ENCODE results near the gene LCTL. TPM values are rescaled to one million over a fixed set of nuclear protein-coding genes. Genes with fewer than 3 reads are reported as not detected.

The LCTL gene
- polyA plus RNA-seq, 3 donors: not detected

- Histone ChIP-seq H3K36me3 (replicated peaks in 1 of 2; ENCODE audit: control insufficient read depth in 1 of 2, insufficient read depth in 2 of 2, low read length in 2 of 2) (no peaks in the 10 kb centered on the region), H3K4me1 (ENCODE audit: control insufficient read depth in 1 of 2, insufficient read depth in 2 of 2, low read length in 2 of 2) (peaks cover 0 to 9% of the 10 kb centered on the region in 2 donors), H3K9me3 (replicated peaks in 1 of 2; ENCODE audit: control insufficient read depth in 1 of 2, insufficient read depth in 1 of 2, low read length in 2 of 2) (peaks cover 0 to 3% of the 10 kb centered on the region in 2 donors), H4K20me1 (ENCODE audit: insufficient read depth, low read length) (no peaks in the 10 kb centered on the region), H3K27ac (ENCODE audit: low read depth in 1 of 2, low read length in 2 of 2) (no peak overlapping the region), H3K4me2 (replicated peaks; ENCODE audit: extremely low read depth, low read length, poor library complexity, severe bottlenecking) (no peak overlapping the region), H2AFZ (ENCODE audit: insufficient read depth, low read depth, low read length, poor library complexity, severe bottlenecking) (no peak overlapping the region), H3K4me3 (replicated peaks in 1 of 3; ENCODE audit: low read depth in 2 of 3, low read length in 3 of 3) (no peak overlapping the region), H3K79me2 (ENCODE audit: insufficient read depth, low read length) (no peaks in the 10 kb centered on the region), H3K27me3 (ENCODE audit: control insufficient read depth in 2 of 2, insufficient read depth in 2 of 2, low read length in 2 of 2) (no peaks in the 10 kb centered on the region), H3K9ac (ENCODE audit: insufficient read depth, low read length, poor library complexity, severe bottlenecking) (no peak overlapping the region)
- intact Hi-C loops (cut with micrococcal nuclease): no loop called here
- Mint-ChIP-seq H3K9me3 (peaks cover 3 to 13% (median 7%) of the 10 kb centered on the region in 7 donors), H3K27ac (peak overlapping the region in 1 of 7 donors; percentile 68), H3K27me3 (ENCODE audit: low read depth in 3 of 3) (peaks cover 5% of the 10 kb centered on the region in 3 donors), H3K36me3 (no peaks in the 10 kb centered on the region), H3K4me1 (peaks cover 8% of the 10 kb centered on the region), H3K4me3 (no peak overlapping the region)
- no peak for DNase-seq
- WGBS (ENCODE audit: insufficient coverage): 90% methylated on average over 14 of the region's 17 CpGs
- TF ChIP-seq, protein P1, sequence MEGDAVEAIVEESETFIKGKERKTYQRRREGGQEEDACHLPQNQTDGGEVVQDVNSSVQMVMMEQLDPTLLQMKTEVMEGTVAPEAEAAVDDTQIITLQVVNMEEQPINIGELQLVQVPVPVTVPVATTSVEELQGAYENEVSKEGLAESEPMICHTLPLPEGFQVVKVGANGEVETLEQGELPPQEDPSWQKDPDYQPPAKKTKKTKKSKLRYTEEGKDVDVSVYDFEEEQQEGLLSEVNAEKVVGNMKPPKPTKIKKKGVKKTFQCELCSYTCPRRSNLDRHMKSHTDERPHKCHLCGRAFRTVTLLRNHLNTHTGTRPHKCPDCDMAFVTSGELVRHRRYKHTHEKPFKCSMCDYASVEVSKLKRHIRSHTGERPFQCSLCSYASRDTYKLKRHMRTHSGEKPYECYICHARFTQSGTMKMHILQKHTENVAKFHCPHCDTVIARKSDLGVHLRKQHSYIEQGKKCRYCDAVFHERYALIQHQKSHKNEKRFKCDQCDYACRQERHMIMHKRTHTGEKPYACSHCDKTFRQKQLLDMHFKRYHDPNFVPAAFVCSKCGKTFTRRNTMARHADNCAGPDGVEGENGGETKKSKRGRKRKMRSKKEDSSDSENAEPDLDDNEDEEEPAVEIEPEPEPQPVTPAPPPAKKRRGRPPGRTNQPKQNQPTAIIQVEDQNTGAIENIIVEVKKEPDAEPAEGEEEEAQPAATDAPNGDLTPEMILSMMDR (IDR thresholded peaks at IDR 0.05): no peak
These were observed 20.6 kb upstream of the LCTL start for GRCh38 chr15:66586155-66586976.

DNA sequence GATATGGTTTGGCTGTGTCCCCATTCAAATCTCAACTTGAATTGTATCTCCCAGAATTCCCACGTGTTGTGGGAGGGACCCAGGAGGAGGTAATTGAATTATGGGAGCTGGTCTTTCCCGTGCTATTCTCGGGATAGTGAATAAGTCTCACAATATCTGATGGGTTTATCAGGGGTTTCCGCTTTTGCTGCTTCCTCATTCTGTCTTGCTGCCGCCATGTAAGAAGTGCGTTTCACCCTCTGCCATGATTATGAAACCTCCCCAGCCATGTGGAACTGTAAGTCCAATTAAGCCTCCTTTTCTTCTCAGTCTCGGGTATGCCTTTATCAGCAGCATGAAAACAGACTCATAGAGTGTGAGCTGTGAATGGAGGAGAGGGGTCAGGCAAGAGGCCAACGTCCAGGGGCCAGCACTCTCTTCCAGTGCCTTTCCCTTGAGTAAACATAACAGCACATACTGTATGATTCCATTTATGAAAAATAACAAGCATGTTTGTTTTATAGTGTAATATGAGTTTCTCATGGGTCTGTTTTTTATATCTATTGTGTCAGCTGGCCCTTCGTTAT, 16.3 kb upstream of the LCTL start:
- peaks cover 0 to 3% of the 10 kb centered on the region in 2 donors for H3K9me3 ChIP-seq (replicated peaks in 1 of 2; ENCODE audit: control insufficient read depth in 1 of 2, insufficient read depth in 1 of 2, low read length in 2 of 2)
- intact Hi-C loops (cut with micrococcal nuclease): no loop called here
- no peak overlapping the region for H3K4me3 Mint-ChIP-seq

More for the DNA sequence above, 16.3 kb upstream of the LCTL start:
- Histone ChIP-seq H3K4me3 (replicated peaks in 1 of 3; ENCODE audit: low read depth in 2 of 3, low read length in 3 of 3) (no peak overlapping the region), H3K36me3 (replicated peaks in 1 of 2; ENCODE audit: control insufficient read depth in 1 of 2, insufficient read depth in 2 of 2, low read length in 2 of 2) (no peaks in the 10 kb centered on the region), H3K27me3 (ENCODE audit: control insufficient read depth in 2 of 2, insufficient read depth in 2 of 2, low read length in 2 of 2) (no peaks in the 10 kb centered on the region), H2AFZ (ENCODE audit: insufficient read depth, low read depth, low read length, poor library complexity, severe bottlenecking) (peak overlapping the region; percentile 33), H3K4me1 (ENCODE audit: control insufficient read depth in 1 of 2, insufficient read depth in 2 of 2, low read length in 2 of 2) (peaks cover 0 to 30% of the 10 kb centered on the region in 2 donors), H3K9ac (ENCODE audit: insufficient read depth, low read length, poor library complexity, severe bottlenecking) (no peak overlapping the region), H3K79me2 (ENCODE audit: insufficient read depth, low read length) (no peaks in the 10 kb centered on the region), H3K4me2 (replicated peaks; ENCODE audit: extremely low read depth, low read length, poor library complexity, severe bottlenecking) (no peak overlapping the region), H3K27ac (ENCODE audit: low read depth in 1 of 2, low read length in 2 of 2) (no peak overlapping the region), H4K20me1 (ENCODE audit: insufficient read depth, low read length) (no peaks in the 10 kb centered on the region)
- WGBS (ENCODE audit: insufficient coverage): 100% methylated on average over 1 of the region's 9 CpGs
- TF ChIP-seq, protein P1 (IDR thresholded peaks at IDR 0.05): no peak
- peaks cover 11% of the 10 kb centered on the region for H3K4me1 Mint-ChIP-seq
- no peaks in the 10 kb centered on the region for H3K36me3 Mint-ChIP-seq
- H3K27me3 Mint-ChIP-seq (ENCODE audit: low read depth in 3 of 3): peaks cover 5 to 7% (median 6%) of the 10 kb centered on the region in 3 donors
- H3K27ac Mint-ChIP-seq: no peak overlapping the region
- peaks cover 3 to 14% (median 7%) of the 10 kb centered on the region in 7 donors for H3K9me3 Mint-ChIP-seq
- peak; percentile 9 to 52 (median 37) for DNase-seq

Measured in CD14-positive monocyte (primary cell).